H1 (cell line): ENCODE measurements around the gene ZNF598. TPM values are rescaled to one million over a fixed set of nuclear protein-coding genes. Genes with fewer than 3 reads are reported as not detected.

Experiments
- ATF2 ChIP-seq: IDR thresholded peaks from 2 replicates; pipeline ENCODE4 v1.6.1; 2012; ENCODE audit warnings: low read length, inconsistent platforms
- BRCA1 ChIP-seq: IDR thresholded peaks from 2 replicates; pipeline ENCODE4 v1.6.1; 2012; ENCODE audit warnings: low read depth, low read length, improper control_type of control experiment
- CHD2 ChIP-seq: IDR thresholded peaks from 2 replicates; pipeline ENCODE4 v1.6.1; 2012; ENCODE audit warnings: low read length, improper control_type of control experiment
- CREB1 ChIP-seq: IDR thresholded peaks from 2 replicates; pipeline ENCODE4 v1.6.1; 2012; ENCODE audit warnings: inconsistent platforms
- E2F6 ChIP-seq: IDR thresholded peaks from 2 replicates; pipeline ENCODE4 v1.6.1; 2012; ENCODE audit warnings: inconsistent platforms
- EP300 ChIP-seq, 2 experiments: IDR thresholded peaks; 1 replicate in 1 of 2; 2 replicates in 1 of 2; pipeline ENCODE4 v1.6.1; 2011 to 2012; ENCODE audit warnings: low read depth in 2 of 2, low read length in 2 of 2, mild to moderate bottlenecking in 2 of 2, borderline replicate concordance in 1 of 2, inconsistent platforms in 1 of 2, moderate library complexity in 1 of 2
- EZH2 ChIP-seq: fragments of 200-600 bp; sonication (generic); IDR thresholded peaks from 2 replicates; pipeline ENCODE4 v1.7.1; 2012; ENCODE audit warnings: low read depth, mild to moderate bottlenecking, moderate library complexity, low read length, inconsistent platforms; ENCODE audit not compliant: severe bottlenecking
- GABPA ChIP-seq: IDR thresholded peaks from 2 replicates; pipeline ENCODE4 v1.6.1; 2011; ENCODE audit warnings: mild to moderate bottlenecking, low read length, moderate library complexity, borderline replicate concordance; ENCODE audit not compliant: insufficient read depth
- JUND ChIP-seq: IDR thresholded peaks from 2 replicates; pipeline ENCODE4 v1.6.1; 2011; ENCODE audit warnings: mild to moderate bottlenecking, improper control_type of control experiment, low read length
- KDM1A ChIP-seq: fragments of 200-600, 300-600 bp; sonication (generic); IDR thresholded peaks from 2 replicates; pipeline ENCODE4 v1.7.1; 2016; ENCODE audit warnings: mild to moderate bottlenecking, low read length, borderline replicate concordance
- MAFK ChIP-seq: IDR thresholded peaks from 2 replicates; pipeline ENCODE4 v1.6.1; 2012; ENCODE audit warnings: low read depth, mild to moderate bottlenecking, improper control_type of control experiment, low read length
- PHF8 ChIP-seq: fragments of 200-600 bp; sonication (generic); conservative IDR thresholded peaks from 2 replicates; pipeline ENCODE4 v1.7.1; 2012; ENCODE audit warnings: low read depth, mild to moderate bottlenecking, inconsistent platforms, low read length, moderate library complexity
- POLR2AphosphoS5 ChIP-seq: IDR thresholded peaks from 2 replicates; pipeline ENCODE4 v1.6.1; 2011; ENCODE audit warnings: low read depth, low read length
- RNF2 ChIP-seq: fragments of 200-900, 300-1000 bp; sonication (generic); IDR thresholded peaks from 2 replicates; pipeline ENCODE4 v1.7.1; 2016; ENCODE audit warnings: borderline replicate concordance, low read depth, mild to moderate bottlenecking, antibody characterized with exemption, low read length; ENCODE audit not compliant: poor library complexity, severe bottlenecking; ENCODE audit errors: missing control alignments
- SIRT6 ChIP-seq: IDR thresholded peaks from one replicate; pipeline ENCODE4 v1.7.1; 2012; ENCODE audit warnings: low read length, inconsistent platforms
- SP1 ChIP-seq: IDR thresholded peaks from 2 replicates; pipeline ENCODE4 v1.6.1; 2011; ENCODE audit warnings: low read depth, low read length
- SRF ChIP-seq: IDR thresholded peaks from 2 replicates; pipeline ENCODE4 v1.6.1; 2011; ENCODE audit warnings: mild to moderate bottlenecking, low read depth, low read length, moderate library complexity
- TAF7 ChIP-seq: optimal IDR thresholded peaks from 2 replicates; pipeline ENCODE3; 2011; ENCODE audit warnings: low read depth, mild to moderate bottlenecking, inconsistent platforms, low read length, moderate library complexity, borderline replicate concordance
- TEAD4 ChIP-seq: IDR thresholded peaks from 2 replicates; pipeline ENCODE4 v1.6.1; 2012; ENCODE audit warnings: low read depth, low read length, inconsistent platforms, mixed read lengths
- USF2 ChIP-seq: IDR thresholded peaks from 2 replicates; pipeline ENCODE4 v1.6.1; 2011; ENCODE audit warnings: low read length, improper control_type of control experiment
- polyA plus RNA-seq, 7 experiments: library from polyadenylated mRNA; depleted of rRNA in 3 of 7; stranded (reverse) in 5 of 7; unstranded in 2 of 7; fragments of >200 nt in 5 of 7; fragments of 200-250 nt in 2 of 7; gene quantifications; 1 replicate in 5 of 7; 2 replicates in 1 of 7; 4 replicates in 1 of 7; pipeline versions ENCODE4 v1.2.1 to v1.2.3, GENCODE V29; 2011 to 2013; ENCODE audit warnings: missing spikeins in 2 of 7, mixed read lengths in 2 of 7
- total RNA-seq: library from RNA; stranded (reverse); fragmentation: NEBNext Ultra II Directional; extraction: Animal tissue kit (Norgen Biotek cat#: 25700); gene quantifications from 2 replicates; pipeline ENCODE4 v1.2.1, GENCODE V29; 2021

Gene ZNF598
- total and polyA plus RNA-seq, 2 of the 8 experiments (the other 6 are each of a cell fraction or from before 2014, with no cell fraction given): 29.3 to 47.6 TPM

- 0 out of 2 replicates have a peak, but pooled peaks have one; percentile 68 for TF ChIP-seq ATF2
- TF ChIP-seq EZH2: no peak
- TF ChIP-seq CHD2: peak; percentile 74
- peak; percentile 68; the same call in 1 of the 2 replicates for TF ChIP-seq JUND
- no peak for TF ChIP-seq KDM1A
- TF ChIP-seq TAF7: peak; percentile 99
- peak; percentile 90 for TF ChIP-seq POLR2AphosphoS5
- TF ChIP-seq SP1: peak; percentile 82
- peak; percentile 98 for TF ChIP-seq SRF
- peak; percentile 65; the same call in 1 of the 2 replicates for TF ChIP-seq BRCA1
- TF ChIP-seq CREB1: peak; percentile 100
- no peak for TF ChIP-seq E2F6
- peak; percentile 92 for TF ChIP-seq GABPA
- no peak for TF ChIP-seq RNF2
- TF ChIP-seq TEAD4: 0 out of 2 replicates have a peak, but pooled peaks have one; percentile 7
- TF ChIP-seq MAFK: no peak
- no peak for TF ChIP-seq SIRT6
- TF ChIP-seq PHF8: peak; percentile 82
- peak in 1 of 2 experiments; percentile 38; a peak in 1 of 3 replicates for TF ChIP-seq EP300 (IDR thresholded peaks at IDR 0.05; ENCODE audit: borderline replicate concordance in 1 of 2, low read depth in 2 of 2, low read length in 2 of 2)
- no peak for TF ChIP-seq USF2
Observed at GRCh38 chr16:1971796-1972489, 37.7 kb downstream of the ZNF598 start, which contains the start of gene TBL3 (continued).
